AG09319 (cell line): ENCODE data around the gene DTD1.

ENCODE experiments used
- DNase-seq: peaks from one replicate; pipeline ENCODE4 v3.0.0-alpha.2; 2010; ENCODE audit warnings: low read depth; ENCODE audit errors: extremely low read depth
- CTCF ChIP-seq: IDR thresholded peaks from 2 replicates; pipeline ENCODE4 v1.5.1; 2011; ENCODE audit warnings: low read depth, mild to moderate bottlenecking, inconsistent platforms, low read length, moderate library complexity

DTD1 gene

DNA sequence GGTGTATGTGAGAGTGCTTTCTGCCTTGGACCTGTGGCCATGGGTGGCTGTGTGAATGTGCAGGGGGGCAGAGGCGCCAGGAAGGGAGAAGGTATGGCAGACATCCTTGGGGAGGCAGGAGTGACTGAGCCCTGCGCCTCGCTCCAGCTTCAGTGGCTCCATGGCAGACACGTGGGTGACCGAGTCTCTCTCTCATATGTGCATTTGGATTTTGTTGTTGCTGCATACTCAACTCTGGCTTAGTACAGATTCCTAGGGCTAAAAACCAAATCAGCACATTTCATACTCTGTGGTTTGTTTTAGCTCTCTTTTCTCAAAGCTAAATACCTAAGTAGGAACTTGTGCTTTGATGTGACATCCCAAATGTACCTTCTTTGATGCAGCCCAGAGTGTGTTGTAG lies 97.6 kb downstream of the DTD1 start:
- DNase-seq, result no peak
- no peak for TF ChIP-seq CTCF

DNA sequence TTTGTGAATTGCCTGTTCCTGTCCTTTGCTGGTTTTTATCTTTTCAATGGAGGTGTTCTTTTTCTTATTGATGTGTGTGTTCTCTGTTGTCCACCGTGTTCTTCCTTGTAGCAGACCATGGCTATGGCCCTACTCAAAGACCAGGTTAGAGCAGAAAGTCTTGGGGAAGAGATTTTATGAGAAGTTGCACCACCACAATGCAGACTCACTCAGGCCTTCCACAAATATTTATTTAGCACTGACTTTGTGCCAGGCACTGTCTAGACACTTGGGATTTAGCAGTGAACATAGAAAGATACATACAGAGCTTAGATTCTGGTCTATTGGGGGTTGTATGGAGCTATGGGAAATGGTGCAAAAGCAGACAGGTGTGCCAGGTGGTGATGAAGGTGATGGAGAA lies 98.8 kb downstream of the DTD1 start:
- TF ChIP-seq CTCF, result no peak
- no peak for DNase-seq

DNA sequence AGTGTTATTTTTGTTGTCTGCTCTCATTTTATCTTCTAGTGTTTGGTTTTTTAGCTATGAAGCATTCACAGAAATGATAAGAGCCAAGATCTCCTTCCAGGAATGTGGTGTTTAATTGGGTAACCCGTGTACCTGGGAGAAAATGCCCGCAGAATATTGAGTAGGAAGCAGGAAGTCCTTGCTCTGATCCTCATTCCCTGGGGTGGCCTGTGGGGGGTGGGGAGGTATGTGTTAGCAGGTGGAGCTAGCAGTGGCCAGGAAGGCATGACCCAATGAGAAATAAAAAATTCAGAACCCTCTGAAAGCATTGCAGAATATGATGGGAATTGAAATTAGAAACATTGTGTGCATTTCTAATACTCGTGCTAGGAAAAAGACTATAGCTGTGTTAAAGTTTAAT lies 100.8 kb downstream of the DTD1 start:
- TF ChIP-seq CTCF, result no peak
- no peak for DNase-seq

DNA sequence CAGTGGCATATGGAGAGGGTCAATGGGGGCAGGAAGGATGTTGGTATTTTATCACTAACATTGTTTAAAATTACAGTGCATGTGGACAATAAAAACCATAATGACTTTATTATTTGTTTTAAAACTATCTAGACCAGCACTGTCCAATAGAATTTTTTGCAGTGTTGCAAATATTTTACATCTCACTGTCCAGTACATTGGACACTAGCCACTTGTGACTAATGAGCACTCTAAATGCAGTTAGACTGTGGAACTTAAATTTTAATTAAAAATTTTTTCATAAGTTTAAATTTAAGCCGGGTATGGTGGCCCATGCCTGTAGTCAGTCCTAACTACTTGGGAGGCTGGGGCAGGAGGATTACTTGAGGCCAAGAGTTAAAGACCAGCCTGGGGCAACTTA lies 101.7 kb downstream of the DTD1 start:
- DNase-seq, result no peak
- TF ChIP-seq CTCF, result no peak

DNA sequence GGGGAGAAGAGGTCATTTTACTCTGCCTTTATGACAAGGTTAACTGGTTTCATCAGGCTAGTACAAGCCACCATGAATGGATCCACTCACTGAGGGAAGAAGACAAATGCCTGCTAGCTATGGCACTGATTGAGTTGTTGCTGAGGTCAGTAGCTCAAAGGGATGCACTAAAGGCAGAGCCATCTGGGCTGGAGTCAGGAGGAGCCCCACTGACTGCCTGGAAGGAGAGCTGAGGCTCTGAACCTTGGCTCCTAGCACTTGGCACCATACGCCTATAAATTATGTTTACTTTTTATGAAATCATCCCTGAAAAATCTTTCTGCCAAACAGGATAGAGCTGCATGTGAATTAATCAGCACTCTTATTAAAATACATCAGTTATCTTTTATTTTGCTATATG lies 104.6 kb downstream of the DTD1 start:
- no peak for DNase-seq
- TF ChIP-seq CTCF, result no peak

GRCh38 chr20:18694071-18694470 lies 106.2 kb downstream of the DTD1 start:
- TF ChIP-seq CTCF, result no peak
- no peak for DNase-seq

DNA sequence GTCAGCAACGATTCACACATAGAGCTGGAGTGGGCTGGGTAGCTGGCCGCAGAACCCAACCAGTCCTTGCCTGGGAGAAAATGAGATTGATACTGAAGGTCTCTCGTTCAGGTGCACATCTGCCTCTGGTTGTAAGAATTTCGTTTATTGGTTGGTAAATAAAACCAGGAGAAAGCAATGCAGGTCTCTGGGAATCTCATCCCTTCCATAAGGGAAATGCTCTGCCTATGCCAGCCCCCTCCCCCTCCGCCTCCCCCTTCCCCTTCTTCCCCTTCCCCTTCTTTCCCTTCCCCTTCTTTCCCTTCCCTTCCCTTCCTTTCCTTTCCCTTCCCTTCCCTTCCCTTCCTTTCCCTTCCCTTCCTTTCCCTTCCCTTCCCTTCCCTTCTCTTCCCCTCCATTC lies 107.3 kb downstream of the DTD1 start:
- TF ChIP-seq CTCF, result no peak
- no peak for DNase-seq
